Mesenchymal stem cell (in vitro differentiated cells and primary cell): ENCODE measurements around the gene PLEKHG4B.

ENCODE experiments used
- DNase-seq: peaks from one replicate; pipeline ENCODE4 v3.0.0-alpha.2; 2013
- H2AFZ ChIP-seq: one replicate; pipeline ENCODE4 v1.6.1; 2013; ENCODE audit warnings: low read depth, mild to moderate bottlenecking, control low read depth, inconsistent platforms, low read length, moderate library complexity
- H2AK5ac ChIP-seq: 2 replicates; pipeline ENCODE4 v1.6.1; 2013; ENCODE audit warnings: low read length, moderate library complexity, mild to moderate bottlenecking, inconsistent platforms; ENCODE audit not compliant: severe bottlenecking
- H2BK120ac ChIP-seq: one replicate; pipeline ENCODE4 v1.6.1; 2013; ENCODE audit warnings: low read depth, mild to moderate bottlenecking, inconsistent platforms, low read length, moderate library complexity
- H2BK12ac ChIP-seq, 2 experiments: one replicate each; pipeline ENCODE4 v1.6.1; 2013; ENCODE audit warnings: inconsistent platforms in 2 of 2, low read length in 2 of 2, mild to moderate bottlenecking in 2 of 2, moderate library complexity in 2 of 2, control low read depth in 1 of 2
- H2BK15ac ChIP-seq: one replicate; pipeline ENCODE4 v1.6.1; 2013; ENCODE audit warnings: mild to moderate bottlenecking, low read depth, inconsistent platforms; ENCODE audit not compliant: poor library complexity, severe bottlenecking
- H2BK5ac ChIP-seq: 2 replicates; pipeline ENCODE4 v1.6.1; 2013; ENCODE audit warnings: low read depth, mild to moderate bottlenecking, low read length, control low read depth, inconsistent platforms; ENCODE audit not compliant: poor library complexity, severe bottlenecking
- H3K14ac ChIP-seq, 2 experiments: one replicate each; pipeline ENCODE4 v1.6.1; 2013; ENCODE audit warnings: inconsistent platforms in 2 of 2, low read length in 2 of 2, control low read depth in 1 of 2, mild to moderate bottlenecking in 1 of 2, moderate library complexity in 1 of 2
- H3K18ac ChIP-seq, 2 experiments: one replicate each; pipeline ENCODE4 v1.6.1; 2013; ENCODE audit warnings: inconsistent platforms in 2 of 2, low read length in 2 of 2, control low read depth in 1 of 2, low read depth in 1 of 2, mild to moderate bottlenecking in 1 of 2
- H3K23ac ChIP-seq, 2 experiments: one replicate each; pipeline ENCODE4 v1.6.1; 2013; ENCODE audit warnings: inconsistent platforms in 2 of 2, low read length in 2 of 2, mild to moderate bottlenecking in 2 of 2, moderate library complexity in 2 of 2, control low read depth in 1 of 2
- H3K27ac ChIP-seq: 2 replicates; pipeline ENCODE4 v1.5.1; 2013; ENCODE audit warnings: mild to moderate bottlenecking, moderate library complexity, low read length, control low read depth, inconsistent platforms; ENCODE audit not compliant: poor library complexity, severe bottlenecking
- H3K27me3 ChIP-seq, 2 experiments: 2 replicates each; pipeline versions ENCODE4 v1.6.1 to v1.7.0; 2013; ENCODE audit warnings: low read length in 2 of 2, mild to moderate bottlenecking in 2 of 2, moderate library complexity in 2 of 2, control low read depth in 1 of 2, inconsistent platforms in 1 of 2; ENCODE audit not compliant: control insufficient read depth in 1 of 2, insufficient read depth in 1 of 2
- H3K36me3 ChIP-seq, 2 experiments: 2 replicates each; pipeline versions ENCODE4 v1.6.1 to v1.7.0; 2013; ENCODE audit warnings: low read length in 2 of 2, control low read depth in 1 of 2, inconsistent platforms in 1 of 2, low read depth in 1 of 2, mild to moderate bottlenecking in 1 of 2; ENCODE audit not compliant: insufficient read depth in 2 of 2, control insufficient read depth in 1 of 2
- H3K4ac ChIP-seq, 2 experiments: one replicate each; pipeline ENCODE4 v1.6.1; 2013; ENCODE audit warnings: inconsistent platforms in 2 of 2, low read length in 2 of 2, mild to moderate bottlenecking in 2 of 2, moderate library complexity in 2 of 2, control low read depth in 1 of 2, low read depth in 1 of 2
- H3K4me1 ChIP-seq: 2 replicates; pipeline ENCODE4 v1.6.1; 2013; ENCODE audit warnings: low read depth, low read length, control low read depth; ENCODE audit not compliant: control insufficient read depth, insufficient read depth
- H3K4me2 ChIP-seq: 2 replicates; pipeline ENCODE4 v1.6.1; 2013; ENCODE audit warnings: low read length, mild to moderate bottlenecking, inconsistent platforms; ENCODE audit not compliant: poor library complexity, severe bottlenecking
- H3K4me3 ChIP-seq, 2 experiments: 2 replicates each; pipeline versions ENCODE4 v1.5.1 to v1.7.0; 2013; ENCODE audit warnings: low read length in 2 of 2, mild to moderate bottlenecking in 2 of 2, control low read depth in 1 of 2, low read depth in 1 of 2; ENCODE audit not compliant: insufficient read depth in 1 of 2
- H3K79me1 ChIP-seq: replicated peaks from 2 replicates; pipeline ENCODE4 v1.6.1; 2013; ENCODE audit warnings: mild to moderate bottlenecking, control low read depth, low read length, inconsistent platforms; ENCODE audit not compliant: poor library complexity, severe bottlenecking
- H3K9ac ChIP-seq: 2 replicates; pipeline ENCODE4 v1.7.0; 2013; ENCODE audit warnings: mild to moderate bottlenecking, low read length, moderate library complexity
- H3K9me3 ChIP-seq: 2 replicates; pipeline ENCODE4 v1.7.0; 2013; ENCODE audit warnings: mild to moderate bottlenecking, low read length; ENCODE audit not compliant: control insufficient read depth
- H4K8ac ChIP-seq: one replicate; pipeline ENCODE4 v1.6.1; 2013; ENCODE audit warnings: inconsistent platforms, mild to moderate bottlenecking, low read length, moderate library complexity
- H4K91ac ChIP-seq: one replicate; pipeline ENCODE4 v1.6.1; 2013; ENCODE audit warnings: mild to moderate bottlenecking, low read length, inconsistent platforms
- WGBS: methylation state at CpG from one replicate; pipeline ENCODE4 v1.1.7; 2013; ENCODE audit warnings: mixed read lengths; 5-methylcytosine and 5-hydroxymethylcytosine counted together

PLEKHG4B gene

DNA sequence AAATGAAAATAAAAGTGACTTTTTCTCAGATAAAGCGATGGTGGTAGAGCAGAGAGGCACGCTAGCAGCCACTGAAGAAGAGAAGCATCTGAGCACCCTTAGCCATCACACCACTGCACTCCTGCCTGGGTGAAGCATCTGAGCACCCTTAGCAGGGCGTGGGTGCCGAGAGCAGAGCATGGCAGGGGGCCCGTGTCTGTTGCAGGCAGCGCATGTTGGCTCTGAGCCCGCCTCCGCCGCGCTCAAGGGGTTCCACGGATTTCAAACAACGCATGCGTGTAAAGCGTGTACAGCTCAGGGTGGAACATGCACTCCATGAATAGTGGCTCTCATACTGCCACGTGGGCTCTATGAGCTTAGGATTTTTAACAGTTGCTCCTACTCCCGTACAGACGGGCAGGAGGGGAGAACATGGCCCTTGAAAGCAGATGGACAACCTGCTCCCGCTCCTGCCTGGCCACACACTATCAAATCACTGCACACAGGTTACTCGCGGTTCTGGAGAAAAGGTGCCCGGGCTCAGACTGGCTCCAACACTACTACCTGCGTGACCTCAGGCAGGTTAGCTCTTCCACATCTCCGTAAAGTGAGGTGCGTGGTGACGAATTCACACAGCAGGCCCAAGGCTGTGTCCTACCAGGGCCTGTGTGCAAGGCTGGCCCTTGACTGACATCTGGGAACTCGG, 111.4 kb downstream of the PLEKHG4B start:
- Histone ChIP-seq H4K91ac (no peak overlapping the region), H2BK120ac (no peak overlapping the region), H3K9me3 (no peaks in the 10 kb centered on the region), H2AK5ac (no peak overlapping the region), H4K8ac (no peak overlapping the region), H3K79me1 (peaks cover 65% of the 10 kb centered on the region), H2BK15ac (no peak overlapping the region), H3K14ac (no peak overlapping the region), H3K4me1 (peaks cover 4% of the 10 kb centered on the region), H3K9ac (no peak overlapping the region), H2BK5ac (no peak overlapping the region), H2AFZ (no peak overlapping the region), H3K36me3 (peaks cover 43 to 59% of the 10 kb centered on the region in 2 experiments), H3K27me3 (no peaks in the 10 kb centered on the region), H3K4me3 (no peak overlapping the region), H3K23ac (no peak overlapping the region), H3K4me2 (no peak overlapping the region), H3K27ac (no peak overlapping the region), H3K18ac (no peak overlapping the region), H3K4ac (no peak overlapping the region), H2BK12ac (no peak overlapping the region)
- DNase-seq = no peak
- 96% methylated on average over 26 of the region's 26 CpGs for WGBS

DNA sequence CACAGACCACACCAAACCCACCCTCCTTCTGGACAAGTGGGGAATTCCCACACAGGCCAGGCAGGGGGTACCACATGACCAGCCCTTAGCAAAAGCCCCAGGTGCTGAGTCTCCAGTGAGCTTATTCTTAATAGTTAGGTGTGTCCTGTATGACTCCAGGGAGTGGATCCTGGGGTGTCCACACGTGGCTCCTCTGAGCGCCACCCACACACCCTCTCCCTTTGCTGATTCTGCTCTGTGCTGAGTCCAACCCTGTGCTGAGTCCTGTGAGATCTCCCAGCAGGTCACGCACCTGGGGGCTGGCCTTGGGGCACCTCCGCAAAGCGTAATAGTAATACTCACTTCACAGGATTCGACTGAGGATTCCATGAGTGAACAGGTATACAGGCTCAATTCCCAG, 112.0 kb downstream of the PLEKHG4B start:
- Histone ChIP-seq H3K4me2 (no peak overlapping the region), H3K18ac (no peak overlapping the region), H3K27ac (no peak overlapping the region), H3K14ac (no peak overlapping the region), H2BK120ac (no peak overlapping the region), H2BK5ac (no peak overlapping the region), H3K27me3 (no peaks in the 10 kb centered on the region), H4K8ac (no peak overlapping the region), H2BK12ac (no peak overlapping the region), H3K23ac (no peak overlapping the region), H3K79me1 (peaks cover 62% of the 10 kb centered on the region), H3K4me3 (no peak overlapping the region), H2AFZ (no peak overlapping the region), H3K36me3 (peaks cover 37 to 56% of the 10 kb centered on the region in 2 experiments), H3K4me1 (peaks cover 4% of the 10 kb centered on the region), H4K91ac (no peak overlapping the region), H3K4ac (no peak overlapping the region), H3K9me3 (no peaks in the 10 kb centered on the region), H3K9ac (no peak overlapping the region), H2BK15ac (no peak overlapping the region), H2AK5ac (no peak overlapping the region)
- WGBS = 95% methylated on average over 6 of the region's 6 CpGs
- DNase-seq = no peak

DNA sequence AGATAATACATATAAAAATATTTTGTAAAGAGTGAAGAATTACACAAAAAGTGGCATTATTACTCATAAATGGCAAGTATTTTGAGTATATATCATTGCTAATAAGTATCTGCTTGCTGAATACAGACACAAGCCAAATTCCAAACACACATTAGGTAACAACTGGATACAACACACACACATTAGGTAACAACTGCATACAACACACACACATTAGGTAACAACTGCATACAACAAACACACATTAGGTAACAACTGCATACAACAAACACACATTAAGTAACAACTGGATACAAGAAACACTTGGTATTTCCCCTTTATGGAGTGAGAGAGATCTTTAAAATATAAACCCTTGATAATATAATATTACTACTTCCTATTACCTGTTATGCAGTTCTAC, 112.5 kb downstream of the PLEKHG4B start:
- H3K4me3 ChIP-seq = no peak overlapping the region
- peaks cover 4% of the 10 kb centered on the region for H3K4me1 ChIP-seq
- no peak for DNase-seq
- no peaks in the 10 kb centered on the region for H3K27me3 ChIP-seq
- no peak overlapping the region for H2BK12ac ChIP-seq
- peaks cover 37 to 51% of the 10 kb centered on the region in 2 experiments for H3K36me3 ChIP-seq
- H3K4me2 ChIP-seq = no peak overlapping the region
- no peaks in the 10 kb centered on the region for H3K9me3 ChIP-seq
- H4K91ac ChIP-seq = no peak overlapping the region
- H3K4ac ChIP-seq = no peak overlapping the region
- H3K27ac ChIP-seq = no peak overlapping the region
- H2AK5ac ChIP-seq = no peak overlapping the region
- H3K79me1 ChIP-seq = peaks cover 60% of the 10 kb centered on the region
- H2AFZ ChIP-seq = no peak overlapping the region
- H3K18ac ChIP-seq = no peak overlapping the region
- H3K14ac ChIP-seq = no peak overlapping the region
- no peak overlapping the region for H2BK120ac ChIP-seq
- no peak overlapping the region for H2BK5ac ChIP-seq
- H3K9ac ChIP-seq = no peak overlapping the region
- H3K23ac ChIP-seq = no peak overlapping the region
- H4K8ac ChIP-seq = no peak overlapping the region
- no peak overlapping the region for H2BK15ac ChIP-seq

DNA sequence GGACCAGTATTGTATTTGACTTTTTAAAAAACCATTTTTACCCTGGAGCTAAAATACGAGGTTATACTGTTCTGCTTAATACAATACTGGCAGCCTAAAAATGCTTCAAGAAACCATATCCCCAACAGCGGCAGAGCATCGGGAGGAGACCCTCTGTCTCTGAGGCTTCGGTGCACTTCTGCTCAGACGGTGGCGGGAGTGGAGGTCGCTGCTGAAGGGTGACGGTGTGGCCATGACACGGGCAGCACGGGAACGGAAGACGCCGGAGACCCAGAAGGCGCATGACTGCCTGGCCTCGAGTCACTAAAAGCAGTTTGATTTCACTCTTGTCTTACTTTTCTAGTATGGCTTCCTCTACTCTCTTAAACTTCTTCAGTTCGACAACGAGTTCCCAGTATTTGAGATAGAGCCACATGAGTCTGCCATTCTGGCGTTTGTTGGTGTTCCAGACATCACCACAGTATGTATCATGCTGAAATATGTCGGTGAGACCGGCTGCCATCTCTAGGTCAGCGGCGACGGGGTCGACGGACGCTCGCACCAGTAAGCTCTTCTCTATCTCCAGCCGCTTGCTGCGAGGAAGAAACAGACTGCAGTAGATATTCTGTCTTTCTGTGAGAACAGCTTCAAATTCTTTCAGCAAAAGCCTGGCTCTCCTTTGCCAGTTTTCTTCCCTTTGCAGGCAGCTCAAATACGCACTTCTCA, 113.2 kb downstream of the PLEKHG4B start:
- H3K18ac ChIP-seq = no peak overlapping the region
- H2AK5ac ChIP-seq = no peak overlapping the region
- no peaks in the 10 kb centered on the region for H3K9me3 ChIP-seq
- H2BK120ac ChIP-seq = no peak overlapping the region
- no peak overlapping the region for H2BK15ac ChIP-seq
- peak overlapping the region; percentile 39 for H2BK5ac ChIP-seq
- no peaks in the 10 kb centered on the region for H3K27me3 ChIP-seq
- 97% methylated on average over 30 of the region's 30 CpGs for WGBS
- peaks cover 4% of the 10 kb centered on the region for H3K4me1 ChIP-seq
- H3K79me1 ChIP-seq = peaks cover 53% of the 10 kb centered on the region
- no peak overlapping the region for H3K23ac ChIP-seq
- H3K36me3 ChIP-seq = peaks cover 37 to 45% of the 10 kb centered on the region in 2 experiments
- H4K91ac ChIP-seq = no peak overlapping the region
- no peak for DNase-seq
- no peak overlapping the region for H2BK12ac ChIP-seq
- no peak overlapping the region for H3K4ac ChIP-seq
- no peak overlapping the region for H3K14ac ChIP-seq
- H4K8ac ChIP-seq = no peak overlapping the region
- H3K9ac ChIP-seq = no peak overlapping the region
- H3K4me3 ChIP-seq = no peak overlapping the region
- no peak overlapping the region for H2AFZ ChIP-seq
- H3K4me2 ChIP-seq = no peak overlapping the region
- no peak overlapping the region for H3K27ac ChIP-seq
